ENCODE results near the gene DLG1. TPM values are rescaled to one million over a fixed set of nuclear protein-coding genes. Genes with fewer than 3 reads are reported as not detected.
A peak's percentile ranks its signal among the peaks of the same experiment; 100 is the strongest.

The DLG1 gene
- total RNA-seq, 4 donors from 2014 or later = 136 to 221 (median 172) TPM

GRCh38 chr3:197343111-197343510 lies 44.7 kb upstream of the DLG1 start:
- Histone ChIP-seq H3K27me3 (no peaks in the 10 kb centered on the region), H3K27ac (no peak overlapping the region), H3K9me3 (no peaks in the 10 kb centered on the region), H3K36me3 (no peaks in the 10 kb centered on the region), H3K4me1 (no peaks in the 10 kb centered on the region), H3K4me3 (no peak overlapping the region)
- peak in 1 of 3 donors; percentile 9 for DNase-seq
- TF ChIP-seq CTCF (IDR thresholded peaks at IDR 0.05) (no peak), POLR2A (IDR thresholded peaks at IDR 0.05) (no peak)

- Histone ChIP-seq H3K9me3 (no peaks in the 10 kb centered on the region), H3K27ac (no peak overlapping the region), H3K36me3 (no peaks in the 10 kb centered on the region), H3K4me1 (peaks cover 0 to 4% (median 0%) of the 10 kb centered on the region in 4 donors), H3K27me3 (no peaks in the 10 kb centered on the region), H3K4me3 (no peak overlapping the region)
- DNase-seq = no peak
- TF ChIP-seq CTCF (IDR thresholded peaks at IDR 0.05) = no peak
- TF ChIP-seq POLR2A (IDR thresholded peaks at IDR 0.05) = no peak
These were observed 42.1 kb upstream of the DLG1 start for GRCh38 chr3:197340521-197340871.

- no peaks in the 10 kb centered on the region for H3K36me3 ChIP-seq
- no peak for TF ChIP-seq POLR2A (IDR thresholded peaks at IDR 0.05)
- no peak for TF ChIP-seq CTCF (IDR thresholded peaks at IDR 0.05)
- DNase-seq = peak in 1 of 3 donors; percentile 46
- H3K27me3 ChIP-seq = no peaks in the 10 kb centered on the region
- H3K4me1 ChIP-seq = peaks cover 0 to 4% (median 0%) of the 10 kb centered on the region in 4 donors
- no peak overlapping the region for H3K27ac ChIP-seq
- H3K9me3 ChIP-seq = no peaks in the 10 kb centered on the region
- no peak overlapping the region for H3K4me3 ChIP-seq
These were observed 41.6 kb upstream of the DLG1 start for GRCh38 chr3:197339841-197340520.

- H3K36me3 ChIP-seq = no peaks in the 10 kb centered on the region
- no peaks in the 10 kb centered on the region for H3K27me3 ChIP-seq
- H3K9me3 ChIP-seq = no peaks in the 10 kb centered on the region
- H3K4me1 ChIP-seq = peaks cover 0 to 4% (median 0%) of the 10 kb centered on the region in 4 donors
- peak in 1 of 3 donors; percentile 7 for DNase-seq
- no peak overlapping the region for H3K4me3 ChIP-seq
- no peak overlapping the region for H3K27ac ChIP-seq
- TF ChIP-seq POLR2A (IDR thresholded peaks at IDR 0.05) (no peak), CTCF (IDR thresholded peaks at IDR 0.05) (no peak)
These were observed 40.2 kb upstream of the DLG1 start for GRCh38 chr3:197338586-197338985.

- TF ChIP-seq CTCF (IDR thresholded peaks at IDR 0.05) = no peak
- TF ChIP-seq POLR2A (IDR thresholded peaks at IDR 0.05) = no peak
- Histone ChIP-seq H3K4me3 (no peak overlapping the region), H3K27me3 (no peaks in the 10 kb centered on the region), H3K27ac (no peak overlapping the region), H3K36me3 (no peaks in the 10 kb centered on the region), H3K9me3 (no peaks in the 10 kb centered on the region), H3K4me1 (peaks cover 0 to 4% (median 0%) of the 10 kb centered on the region in 4 donors)
- no peak for DNase-seq
These were observed 39.2 kb upstream of the DLG1 start for GRCh38 chr3:197337656-197338055.
